ENCODE measurements around the gene MAJIN.

The MAJIN gene

GRCh38 chr11:64971421-64972233 is at the start of gene MAJIN:
TSS of gene MAJIN (minus strand) at chr11:64972108. CDS start at chr11:64959405, 12,703 bp downstream.
- no peak for DNase-seq (ENCODE audit: low read depth)
- TF ChIP-seq, protein P1, sequence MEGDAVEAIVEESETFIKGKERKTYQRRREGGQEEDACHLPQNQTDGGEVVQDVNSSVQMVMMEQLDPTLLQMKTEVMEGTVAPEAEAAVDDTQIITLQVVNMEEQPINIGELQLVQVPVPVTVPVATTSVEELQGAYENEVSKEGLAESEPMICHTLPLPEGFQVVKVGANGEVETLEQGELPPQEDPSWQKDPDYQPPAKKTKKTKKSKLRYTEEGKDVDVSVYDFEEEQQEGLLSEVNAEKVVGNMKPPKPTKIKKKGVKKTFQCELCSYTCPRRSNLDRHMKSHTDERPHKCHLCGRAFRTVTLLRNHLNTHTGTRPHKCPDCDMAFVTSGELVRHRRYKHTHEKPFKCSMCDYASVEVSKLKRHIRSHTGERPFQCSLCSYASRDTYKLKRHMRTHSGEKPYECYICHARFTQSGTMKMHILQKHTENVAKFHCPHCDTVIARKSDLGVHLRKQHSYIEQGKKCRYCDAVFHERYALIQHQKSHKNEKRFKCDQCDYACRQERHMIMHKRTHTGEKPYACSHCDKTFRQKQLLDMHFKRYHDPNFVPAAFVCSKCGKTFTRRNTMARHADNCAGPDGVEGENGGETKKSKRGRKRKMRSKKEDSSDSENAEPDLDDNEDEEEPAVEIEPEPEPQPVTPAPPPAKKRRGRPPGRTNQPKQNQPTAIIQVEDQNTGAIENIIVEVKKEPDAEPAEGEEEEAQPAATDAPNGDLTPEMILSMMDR (conservative IDR thresholded peaks at IDR 0.05; ENCODE audit: low read depth, low read length) = no peak
- H3K4me3 ChIP-seq (ENCODE audit: low read length) = peak within 1 kb of the TSS; percentile 23

DNA sequence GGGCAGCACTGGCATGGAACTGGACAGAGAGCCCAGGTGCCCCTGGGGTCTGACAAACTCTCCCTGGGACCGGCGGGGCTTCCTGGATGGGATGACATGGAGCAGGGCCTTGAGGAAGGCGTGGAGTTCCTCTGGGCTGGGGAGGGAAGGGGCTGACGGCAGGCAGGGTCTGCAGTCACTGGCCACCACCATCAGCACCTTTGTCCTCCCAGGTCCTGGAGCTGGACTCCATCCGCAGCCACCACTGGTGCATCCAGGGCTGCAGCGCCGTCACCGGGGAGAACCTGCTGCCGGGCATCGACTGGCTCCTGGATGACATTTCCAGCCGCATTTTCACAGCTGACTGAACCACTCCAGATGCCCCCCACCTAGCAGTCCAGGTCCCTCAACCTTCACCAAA is 49.6 kb upstream of the MAJIN start:
- DNase-seq (ENCODE audit: low read depth) = no peak
- TF ChIP-seq, protein P1 (conservative IDR thresholded peaks at IDR 0.05; ENCODE audit: low read depth, low read length) = no peak
- H3K4me3 ChIP-seq (ENCODE audit: low read length) = no peak overlapping the region

- no peak overlapping the region for H3K4me3 ChIP-seq (ENCODE audit: low read length)
- TF ChIP-seq, protein P1 (conservative IDR thresholded peaks at IDR 0.05; ENCODE audit: low read depth, low read length) = no peak
- no peak for DNase-seq (ENCODE audit: low read depth)
Observed at GRCh38 chr11:65021003-65021402, 49.1 kb upstream of the MAJIN start.

DNA sequence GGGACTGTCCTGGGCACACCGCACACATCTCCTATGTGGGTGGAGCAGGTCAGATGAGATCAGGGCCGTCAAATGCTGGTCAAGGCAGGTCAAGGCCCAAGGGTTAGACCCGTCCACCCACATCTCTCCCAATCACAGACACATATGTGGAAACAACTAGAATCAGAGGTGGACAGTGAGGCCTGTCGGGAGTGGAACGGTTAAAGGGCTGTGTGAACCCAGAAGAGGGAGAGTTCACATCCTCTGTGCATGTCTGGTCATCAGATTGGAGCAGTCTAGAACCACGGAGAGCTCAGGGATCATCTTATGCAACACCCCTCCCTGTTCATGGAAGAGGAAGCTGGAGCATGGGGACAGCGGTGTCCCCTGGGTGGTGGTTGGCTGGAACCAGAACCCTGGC is 47.9 kb upstream of the MAJIN start:
- DNase-seq (ENCODE audit: low read depth) = no peak

DNA sequence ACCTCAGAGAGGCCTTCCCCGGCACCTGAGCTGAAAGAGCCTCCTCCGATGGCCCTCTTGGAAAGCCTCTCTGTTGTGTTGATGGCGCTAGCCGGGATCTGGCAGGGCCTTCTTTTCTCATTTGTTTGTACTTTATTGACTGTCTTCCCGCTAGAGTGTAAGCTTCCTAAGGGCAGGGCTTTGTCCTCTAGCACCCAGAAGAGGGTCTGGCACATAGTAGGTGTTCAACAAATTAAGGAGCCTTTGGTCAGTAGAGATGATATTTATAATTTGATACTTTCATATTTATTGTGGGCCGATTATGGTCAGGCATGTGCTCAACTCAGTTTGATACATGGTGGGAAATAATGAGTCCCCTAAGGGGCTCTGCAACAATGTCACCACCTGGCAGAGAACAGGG is 46.0 kb upstream of the MAJIN start:
- TF ChIP-seq, protein P1 (conservative IDR thresholded peaks at IDR 0.05; ENCODE audit: low read depth, low read length) = no peak
- no peak for DNase-seq (ENCODE audit: low read depth)
- H3K4me3 ChIP-seq (ENCODE audit: low read length) = no peak overlapping the region

More for the DNA sequence above, 47.9 kb upstream of the MAJIN start:
- no peak overlapping the region for H3K4me3 ChIP-seq (ENCODE audit: low read length)
- TF ChIP-seq, protein P1 (conservative IDR thresholded peaks at IDR 0.05; ENCODE audit: low read depth, low read length) = no peak

DNA sequence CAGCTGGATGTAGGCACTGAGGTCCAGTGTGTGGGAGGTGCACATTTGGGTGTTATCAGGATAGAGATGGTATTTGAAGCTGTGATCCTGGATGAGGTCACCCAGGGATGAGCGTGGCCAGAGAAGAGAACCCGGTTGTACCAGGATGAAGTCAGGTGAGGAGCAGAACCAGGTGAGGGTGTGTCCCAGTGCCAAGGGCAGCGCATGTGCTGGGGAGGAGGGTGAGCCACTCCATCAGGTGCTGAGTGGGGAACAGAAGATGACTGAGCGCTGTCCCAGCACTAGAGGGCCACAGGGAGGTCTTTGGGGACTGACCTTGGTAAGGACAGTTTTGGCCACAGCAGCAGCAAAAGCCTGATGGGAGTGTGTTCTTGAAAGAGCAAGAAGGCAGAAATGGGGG is 44.8 kb upstream of the MAJIN start:
- TF ChIP-seq, protein P1 (conservative IDR thresholded peaks at IDR 0.05; ENCODE audit: low read depth, low read length) = no peak
- no peak overlapping the region for H3K4me3 ChIP-seq (ENCODE audit: low read length)
- DNase-seq (ENCODE audit: low read depth) = no peak

DNA sequence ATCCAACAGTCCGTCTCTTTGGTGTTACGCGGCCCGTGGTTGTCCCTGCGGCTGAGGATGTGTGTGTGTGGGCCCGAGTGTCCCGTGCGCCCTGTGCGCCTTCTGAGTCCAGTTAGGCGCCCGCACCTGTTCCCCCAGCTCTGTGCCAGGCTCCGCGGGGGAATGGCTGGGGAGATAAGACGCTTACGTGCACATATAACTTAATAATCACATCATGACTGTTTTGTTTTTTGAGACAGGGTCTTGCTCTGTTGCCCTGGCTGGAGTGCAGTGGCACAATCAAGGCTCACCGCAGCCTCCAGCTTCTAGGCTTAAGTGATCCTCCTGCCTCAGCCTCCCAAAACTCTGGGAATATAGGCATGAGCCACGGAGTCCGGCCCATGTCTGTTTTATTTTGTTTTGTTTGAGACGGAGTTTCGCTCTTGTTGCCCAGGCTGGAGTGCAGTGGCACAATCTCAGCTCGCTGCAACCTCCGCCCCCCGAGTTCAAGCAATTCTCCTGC is 42.9 kb upstream of the MAJIN start:
- TF ChIP-seq, protein P1 (conservative IDR thresholded peaks at IDR 0.05; ENCODE audit: low read depth, low read length) = no peak
- peak overlapping the region; percentile 80 for H3K4me3 ChIP-seq (ENCODE audit: low read length)

More for the DNA sequence above, 42.9 kb upstream of the MAJIN start:
- DNase-seq (ENCODE audit: low read depth) = no peak
